ENCODE data around the gene FMN1. TPM values are rescaled to one million over a fixed set of nuclear protein-coding genes. Genes with fewer than 3 reads are reported as not detected.

The FMN1 gene
- total and polyA plus RNA-seq, 2 of the 13 experiments (the other 11 are each of a cell fraction or from before 2014, with no cell fraction given) = 0.20 to 0.60 TPM

GRCh38 chr15:33161209-33161608, 33.3 kb downstream of the FMN1 start:
- no peak overlapping the region for H2AFZ ChIP-seq (ENCODE audit: low read length)
- no peaks in the 10 kb centered on the region for H3K36me3 ChIP-seq (replicated peaks in 1 of 2; ENCODE audit: control insufficient read depth in 1 of 2, insufficient read depth in 2 of 2, low read length in 2 of 2)
- ChIA-PET POLR2A (no interaction called here), CTCF (ENCODE audit: low intra/inter-chr PET ratio, low total read pairs) (no interaction called here)
- DNase-seq (ENCODE audit: low spot score) (no peak), ATAC-seq (no peak), FAIRE-seq (no peak)
- H4K20me1 ChIP-seq (ENCODE audit: insufficient read depth, low read length) = no peaks in the 10 kb centered on the region
- intact Hi-C loops (cut with micrococcal nuclease; ENCODE audit: unreplicated experiment) (no loop called here), in situ Hi-C loops (cut with HindIII; ENCODE audit: extremely low pct_ligation_motif_present, low pct_unique_long_range_greater_than_20kb) (no loop called here)
- H3K4me1 ChIP-seq (ENCODE audit: insufficient read depth, low read length) = no peaks in the 10 kb centered on the region
- H3K4me2 ChIP-seq (ENCODE audit: low read depth, low read length) = no peak overlapping the region
- WGBS (ENCODE audit: low lambda C conversion rate) = 24% methylated on average over 3 of the region's 3 CpGs
- no peak overlapping the region for H3K9ac ChIP-seq (ENCODE audit: insufficient read depth, low read depth, low read length)
- no peaks in the 10 kb centered on the region for H3K79me2 ChIP-seq (ENCODE audit: insufficient read depth, low read length)
- no peak overlapping the region for H3K4me3 ChIP-seq (replicated peaks in 1 of 3; ENCODE audit: insufficient read depth in 1 of 3, low read depth in 2 of 3, low read length in 3 of 3)
- BruUV-seq (replicated peaks) = no TSS peak
- no peak overlapping the region for H3K27ac ChIP-seq (ENCODE audit: extremely low read length, insufficient read depth, low read length)
- H3K27me3 ChIP-seq (ENCODE audit: control insufficient read depth in 1 of 2, insufficient read depth in 2 of 2, low read length in 2 of 2) = no peaks in the 10 kb centered on the region
- no peak for TF ChIP-seq ZNF251 (CRISPR knock-in tag; IDR thresholded peaks at IDR 0.05)
- TF ChIP-seq, protein P1, sequence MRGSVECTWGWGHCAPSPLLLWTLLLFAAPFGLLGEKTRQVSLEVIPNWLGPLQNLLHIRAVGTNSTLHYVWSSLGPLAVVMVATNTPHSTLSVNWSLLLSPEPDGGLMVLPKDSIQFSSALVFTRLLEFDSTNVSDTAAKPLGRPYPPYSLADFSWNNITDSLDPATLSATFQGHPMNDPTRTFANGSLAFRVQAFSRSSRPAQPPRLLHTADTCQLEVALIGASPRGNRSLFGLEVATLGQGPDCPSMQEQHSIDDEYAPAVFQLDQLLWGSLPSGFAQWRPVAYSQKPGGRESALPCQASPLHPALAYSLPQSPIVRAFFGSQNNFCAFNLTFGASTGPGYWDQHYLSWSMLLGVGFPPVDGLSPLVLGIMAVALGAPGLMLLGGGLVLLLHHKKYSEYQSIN (CRISPR knock-in tag; IDR thresholded peaks at IDR 0.05; ENCODE audit: borderline replicate concordance) = no peak
- TF ChIP-seq ZNF878 (CRISPR knock-in tag; IDR thresholded peaks at IDR 0.05) = no peak
- TF ChIP-seq SMAD3 (CRISPR knock-in tag; IDR thresholded peaks at IDR 0.05) = no peak
- no peak for TF ChIP-seq FOXK2 (IDR thresholded peaks at IDR 0.05)
- TF ChIP-seq ELF1 (CRISPR knock-in tag; IDR thresholded peaks at IDR 0.05) = no peak
- TF ChIP-seq, protein P2, sequence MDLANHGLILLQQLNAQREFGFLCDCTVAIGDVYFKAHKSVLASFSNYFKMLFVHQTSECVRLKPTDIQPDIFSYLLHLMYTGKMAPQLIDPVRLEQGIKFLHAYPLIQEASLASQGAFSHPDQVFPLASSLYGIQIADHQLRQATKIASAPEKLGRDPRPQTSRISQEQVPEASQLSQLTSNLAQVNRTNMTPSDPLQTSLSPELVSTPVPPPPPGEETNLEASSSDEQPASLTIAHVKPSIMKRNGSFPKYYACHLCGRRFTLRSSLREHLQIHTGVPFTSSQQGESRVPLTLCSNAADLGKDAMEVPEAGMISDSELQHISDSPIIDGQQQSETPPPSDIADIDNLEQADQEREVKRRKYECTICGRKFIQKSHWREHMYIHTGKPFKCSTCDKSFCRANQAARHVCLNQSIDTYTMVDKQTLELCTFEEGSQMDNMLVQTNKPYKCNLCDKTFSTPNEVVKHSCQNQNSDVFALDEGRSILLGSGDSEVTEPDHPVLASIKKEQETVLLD (CRISPR knock-in tag; IDR thresholded peaks at IDR 0.05; ENCODE audit: low read depth) = no peak
- no peaks in the 10 kb centered on the region for H3K9me3 ChIP-seq (ENCODE audit: low read length)

All from HepG2 (cell line).